ENCODE results near the gene SLC22A15. TPM values are rescaled to one million over a fixed set of nuclear protein-coding genes. Genes with fewer than 3 reads are reported as not detected.

Gene SLC22A15
- total and polyA plus RNA-seq, 3 donors from 2014 or later: 1.8 to 9.4 (median 6.4) TPM

DNA sequence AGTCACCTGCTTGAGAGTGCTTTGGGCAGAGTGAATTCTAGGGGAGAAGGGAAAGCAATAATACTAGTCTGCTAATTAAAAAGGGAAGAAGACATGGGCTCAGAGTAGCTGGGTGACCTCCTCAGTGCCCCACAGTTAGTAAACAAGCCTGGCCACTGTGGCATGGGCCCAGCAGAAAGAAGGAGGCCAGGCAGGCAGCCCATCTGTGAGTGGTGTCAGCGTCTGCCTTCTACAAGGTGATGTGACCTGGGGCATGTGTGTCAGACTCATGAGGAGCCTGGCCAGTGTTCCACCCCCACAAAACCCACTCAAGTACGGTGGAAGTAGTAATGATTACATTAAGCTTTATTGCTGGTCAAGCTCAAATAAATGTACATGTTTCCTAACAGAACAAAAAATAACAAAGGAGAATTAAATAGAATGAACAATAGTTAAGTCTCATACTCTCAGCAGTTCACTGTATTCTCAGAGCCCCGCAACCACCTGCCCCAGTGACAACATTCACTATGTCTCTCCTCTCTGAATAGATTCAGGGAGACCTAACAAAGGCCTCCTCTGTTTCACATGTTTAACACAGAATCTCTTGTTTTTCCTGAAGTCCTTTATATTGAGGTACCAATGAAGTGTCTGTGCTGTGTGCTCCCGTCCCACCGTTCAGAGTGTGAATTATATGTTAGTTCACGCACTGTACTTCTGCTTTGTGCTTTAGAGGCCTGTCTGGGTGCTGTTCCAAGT lies 32.5 kb downstream of the SLC22A15 start:
- intact Hi-C loops (cut with DNase I; ENCODE audit: low total_unique reads): no loop called here
- no peak for TF ChIP-seq POLR2A (IDR thresholded peaks at IDR 0.05)
- H3K9me3 ChIP-seq: no peaks in the 10 kb centered on the region
- H3K4me3 ChIP-seq: no peak overlapping the region
- no peaks in the 10 kb centered on the region for H3K36me3 ChIP-seq (ENCODE audit: low read depth, missing control alignments)
- H3K27ac ChIP-seq: no peak overlapping the region
- no peaks in the 10 kb centered on the region for H3K4me1 ChIP-seq
- DNase-seq: no peak
- no peaks in the 10 kb centered on the region for H3K27me3 ChIP-seq
- 70 to 80% methylated on average over 6 of the region's 6 CpGs for WGBS, 2 donors

DNA sequence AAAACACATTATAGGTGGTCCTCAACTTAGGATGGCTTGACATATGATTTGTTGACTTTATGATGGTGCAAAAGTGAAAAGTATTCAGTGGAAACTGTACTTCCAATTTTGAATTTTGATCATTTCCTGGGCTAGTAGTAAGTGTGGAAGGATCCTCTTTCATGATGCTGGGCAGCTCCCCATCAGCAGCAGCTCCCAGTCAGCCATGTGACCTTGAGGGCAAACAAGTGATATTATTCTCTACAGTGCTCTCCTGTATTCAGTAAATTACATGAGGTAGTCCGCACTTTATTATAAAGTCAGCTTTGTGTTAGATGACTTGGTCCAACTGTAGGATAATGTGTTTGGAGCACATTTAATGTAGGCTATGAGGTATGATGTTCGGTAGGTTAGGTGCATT lies 36.4 kb downstream of the SLC22A15 start:
- Histone ChIP-seq H3K36me3 (ENCODE audit: low read depth, missing control alignments) (no peaks in the 10 kb centered on the region), H3K9me3 (no peaks in the 10 kb centered on the region), H3K4me3 (no peak overlapping the region), H3K4me1 (no peaks in the 10 kb centered on the region), H3K27me3 (no peaks in the 10 kb centered on the region), H3K27ac (no peak overlapping the region)
- TF ChIP-seq POLR2A (IDR thresholded peaks at IDR 0.05): no peak
- TF ChIP-seq, protein P1, sequence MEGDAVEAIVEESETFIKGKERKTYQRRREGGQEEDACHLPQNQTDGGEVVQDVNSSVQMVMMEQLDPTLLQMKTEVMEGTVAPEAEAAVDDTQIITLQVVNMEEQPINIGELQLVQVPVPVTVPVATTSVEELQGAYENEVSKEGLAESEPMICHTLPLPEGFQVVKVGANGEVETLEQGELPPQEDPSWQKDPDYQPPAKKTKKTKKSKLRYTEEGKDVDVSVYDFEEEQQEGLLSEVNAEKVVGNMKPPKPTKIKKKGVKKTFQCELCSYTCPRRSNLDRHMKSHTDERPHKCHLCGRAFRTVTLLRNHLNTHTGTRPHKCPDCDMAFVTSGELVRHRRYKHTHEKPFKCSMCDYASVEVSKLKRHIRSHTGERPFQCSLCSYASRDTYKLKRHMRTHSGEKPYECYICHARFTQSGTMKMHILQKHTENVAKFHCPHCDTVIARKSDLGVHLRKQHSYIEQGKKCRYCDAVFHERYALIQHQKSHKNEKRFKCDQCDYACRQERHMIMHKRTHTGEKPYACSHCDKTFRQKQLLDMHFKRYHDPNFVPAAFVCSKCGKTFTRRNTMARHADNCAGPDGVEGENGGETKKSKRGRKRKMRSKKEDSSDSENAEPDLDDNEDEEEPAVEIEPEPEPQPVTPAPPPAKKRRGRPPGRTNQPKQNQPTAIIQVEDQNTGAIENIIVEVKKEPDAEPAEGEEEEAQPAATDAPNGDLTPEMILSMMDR (IDR thresholded peaks at IDR 0.05): no peak
- WGBS, 2 donors: 84 to 85% methylated on average over 2 of the region's 2 CpGs
- no peak for DNase-seq
- intact Hi-C loops (cut with DNase I; ENCODE audit: low total_unique reads): no loop called here

DNA sequence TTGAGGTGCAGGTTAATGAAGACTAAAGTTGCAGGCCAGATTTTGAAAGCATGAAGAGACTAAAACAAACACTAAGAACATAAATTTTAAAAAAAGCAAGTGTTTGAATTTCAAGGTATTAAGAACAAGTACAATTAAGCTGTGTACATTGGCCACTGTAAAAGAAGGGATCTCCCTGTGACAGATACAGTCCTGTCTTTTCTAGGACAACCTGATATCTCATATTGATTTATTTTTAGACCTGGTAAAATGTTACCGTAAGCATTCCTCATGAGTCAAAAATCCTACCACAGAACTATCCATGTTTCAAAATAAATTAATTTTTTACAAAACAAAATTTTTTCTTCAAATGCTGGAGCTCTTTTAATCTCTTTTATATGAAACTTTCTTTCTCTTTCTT lies 39.4 kb downstream of the SLC22A15 start:
- Histone ChIP-seq H3K9me3 (no peaks in the 10 kb centered on the region), H3K4me3 (no peak overlapping the region), H3K27ac (no peak overlapping the region), H3K4me1 (no peaks in the 10 kb centered on the region), H3K36me3 (ENCODE audit: low read depth, missing control alignments) (no peaks in the 10 kb centered on the region), H3K27me3 (no peaks in the 10 kb centered on the region)
- DNase-seq: no peak
- TF ChIP-seq POLR2A (IDR thresholded peaks at IDR 0.05): no peak
- TF ChIP-seq, protein P1 (IDR thresholded peaks at IDR 0.05): no peak
- WGBS, 2 donors: 68 to 78% methylated on average over 1 of the region's 1 CpG
- intact Hi-C loops (cut with DNase I; ENCODE audit: low total_unique reads): no loop called here

DNA sequence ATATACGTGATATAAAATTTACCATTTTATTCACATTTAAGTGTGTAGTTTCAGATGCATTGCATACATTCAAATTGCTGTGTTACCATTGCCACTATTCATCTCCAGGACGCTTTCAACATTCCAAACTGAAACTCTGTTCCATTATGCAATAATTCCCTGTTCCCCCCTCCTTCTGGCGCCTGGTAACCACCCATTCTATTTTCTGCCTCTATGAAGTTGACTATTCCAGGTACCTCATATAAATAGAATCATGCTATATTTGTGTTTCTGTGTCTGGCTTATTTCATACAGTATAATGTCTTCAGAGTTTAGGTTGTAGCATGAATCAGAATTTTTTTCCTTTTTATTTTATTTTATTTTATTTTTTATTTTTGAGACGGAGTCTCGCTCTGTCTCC lies 41.7 kb downstream of the SLC22A15 start:
- TF ChIP-seq, protein P1 (IDR thresholded peaks at IDR 0.05): no peak
- TF ChIP-seq POLR2A (IDR thresholded peaks at IDR 0.05): no peak
- intact Hi-C loops (cut with DNase I; ENCODE audit: low total_unique reads): no loop called here
- H3K9me3 ChIP-seq: no peaks in the 10 kb centered on the region
- no peaks in the 10 kb centered on the region for H3K36me3 ChIP-seq (ENCODE audit: low read depth, missing control alignments)
- no peaks in the 10 kb centered on the region for H3K4me1 ChIP-seq
- WGBS, 2 donors: 85 to 96% methylated on average over 5 of the region's 5 CpGs
- no peak for DNase-seq
- H3K27me3 ChIP-seq: no peaks in the 10 kb centered on the region
- H3K4me3 ChIP-seq: no peak overlapping the region
- no peak overlapping the region for H3K27ac ChIP-seq

DNA sequence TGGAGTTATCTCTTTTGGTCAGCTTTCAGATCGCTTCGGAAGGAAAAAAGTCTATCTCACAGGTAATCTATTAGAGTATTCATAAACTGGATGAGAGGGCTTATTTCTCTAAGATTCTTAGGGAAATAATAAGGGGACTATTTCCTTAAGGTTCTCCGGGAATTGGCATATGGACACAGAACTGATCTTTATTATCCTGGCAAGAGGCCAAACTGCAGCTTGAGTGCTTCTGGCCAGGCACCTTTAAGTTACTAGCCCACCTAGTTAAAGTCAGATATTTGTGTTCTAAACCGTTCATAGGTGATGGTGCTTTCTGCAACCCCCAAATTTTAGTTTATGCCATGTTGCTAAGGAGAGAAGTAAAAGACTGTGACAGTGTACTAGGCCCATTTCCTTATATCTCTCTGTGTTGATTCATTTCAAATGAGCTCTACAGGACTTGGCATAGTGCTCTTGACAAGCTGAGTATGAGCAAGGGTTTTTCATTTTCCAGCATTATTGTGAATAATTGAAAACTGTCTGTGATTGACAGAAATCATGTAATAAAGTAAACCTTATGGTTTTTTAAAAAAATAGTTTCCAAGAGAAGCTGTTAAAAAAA lies 43.4 kb downstream of the SLC22A15 start:
- Histone ChIP-seq H3K36me3 (ENCODE audit: low read depth, missing control alignments) (no peaks in the 10 kb centered on the region), H3K9me3 (no peaks in the 10 kb centered on the region), H3K4me3 (no peak overlapping the region), H3K4me1 (no peaks in the 10 kb centered on the region), H3K27ac (no peak overlapping the region), H3K27me3 (no peaks in the 10 kb centered on the region)
- DNase-seq: no peak
- TF ChIP-seq, protein P1 (IDR thresholded peaks at IDR 0.05): no peak
- no peak for TF ChIP-seq POLR2A (IDR thresholded peaks at IDR 0.05)
- 86 to 88% methylated on average over 4 of the region's 4 CpGs for WGBS, 2 donors
- intact Hi-C loops (cut with DNase I; ENCODE audit: low total_unique reads): no loop called here

All from testis (tissue), 3 donors.